ENCODE measurements around the gene RND1.

- no peak for TF ChIP-seq CTCF (IDR thresholded peaks at IDR 0.05; ENCODE audit: insufficient read depth, low read depth, low read length)
- TF ChIP-seq EZH2 (IDR thresholded peaks at IDR 0.05; ENCODE audit: insufficient read depth, low read length) = no peak
These were observed 15.0 kb upstream of the RND1 start for GRCh38 chr12:48880647-48881046.

Measured in astrocyte (in vitro differentiated cells and primary cell).